Fibroblast of skin of right quadriceps (primary cell): ENCODE data around the gene ZNF574.

Experiments used
- DNase-seq: peaks from one replicate; pipeline ENCODE4 v3.0.0-alpha.2; 2013

The ZNF574 gene

GRCh38 chr19:42057846-42058245 lies 18.1 kb upstream of the ZNF574 start:
- DNase-seq, result no peak

GRCh38 chr19:42059196-42059595 lies 16.8 kb upstream of the ZNF574 start:
- no peak for DNase-seq

DNA sequence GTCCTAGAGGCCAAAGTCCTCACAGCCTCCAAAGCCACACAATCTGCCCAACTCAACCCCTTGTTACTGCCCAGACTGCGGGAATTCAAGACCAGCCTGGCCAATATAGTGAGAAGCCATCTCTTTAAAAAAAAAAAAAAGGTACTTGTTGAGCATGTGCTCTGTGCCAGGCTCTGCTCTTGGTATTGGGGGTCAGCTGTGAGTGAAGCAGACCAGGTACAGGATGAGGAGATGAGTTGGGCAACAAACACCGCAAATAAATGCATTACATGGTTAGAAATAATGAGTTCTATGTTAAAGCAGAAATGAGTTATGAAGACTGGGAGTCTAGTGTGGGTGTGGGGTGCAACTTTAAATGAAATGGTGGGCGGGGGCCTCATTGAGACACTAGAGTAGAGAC lies 15.8 kb upstream of the ZNF574 start:
- no peak for DNase-seq

DNA sequence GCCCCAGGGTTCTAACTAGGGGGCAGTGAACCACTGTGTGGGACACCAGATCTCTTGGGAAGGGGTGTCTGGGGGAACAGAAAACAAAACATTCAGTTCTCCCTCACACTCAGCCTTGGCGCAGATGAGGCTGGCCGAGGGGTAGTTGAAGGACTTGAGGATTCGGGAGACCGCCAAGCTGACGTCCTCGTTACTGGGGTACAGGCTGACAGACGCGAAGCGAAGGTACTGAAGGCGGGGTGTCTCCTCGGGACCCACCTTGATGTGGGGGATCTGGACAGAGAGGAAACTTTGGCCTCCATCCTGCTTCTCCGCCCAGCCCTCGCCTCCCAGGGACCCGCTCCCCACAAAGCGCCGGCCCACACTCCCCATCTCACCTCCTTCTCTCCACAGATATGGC lies 13.6 kb upstream of the ZNF574 start:
- DNase-seq, result no peak

- DNase-seq, result no peak
Observed at GRCh38 chr19:42064432-42064831, 11.5 kb upstream of the ZNF574 start.

- DNase-seq, result no peak
Observed at GRCh38 chr19:42065051-42065450, 10.9 kb upstream of the ZNF574 start.

- no peak for DNase-seq
Observed at GRCh38 chr19:42065511-42065910, 10.5 kb upstream of the ZNF574 start.

DNA sequence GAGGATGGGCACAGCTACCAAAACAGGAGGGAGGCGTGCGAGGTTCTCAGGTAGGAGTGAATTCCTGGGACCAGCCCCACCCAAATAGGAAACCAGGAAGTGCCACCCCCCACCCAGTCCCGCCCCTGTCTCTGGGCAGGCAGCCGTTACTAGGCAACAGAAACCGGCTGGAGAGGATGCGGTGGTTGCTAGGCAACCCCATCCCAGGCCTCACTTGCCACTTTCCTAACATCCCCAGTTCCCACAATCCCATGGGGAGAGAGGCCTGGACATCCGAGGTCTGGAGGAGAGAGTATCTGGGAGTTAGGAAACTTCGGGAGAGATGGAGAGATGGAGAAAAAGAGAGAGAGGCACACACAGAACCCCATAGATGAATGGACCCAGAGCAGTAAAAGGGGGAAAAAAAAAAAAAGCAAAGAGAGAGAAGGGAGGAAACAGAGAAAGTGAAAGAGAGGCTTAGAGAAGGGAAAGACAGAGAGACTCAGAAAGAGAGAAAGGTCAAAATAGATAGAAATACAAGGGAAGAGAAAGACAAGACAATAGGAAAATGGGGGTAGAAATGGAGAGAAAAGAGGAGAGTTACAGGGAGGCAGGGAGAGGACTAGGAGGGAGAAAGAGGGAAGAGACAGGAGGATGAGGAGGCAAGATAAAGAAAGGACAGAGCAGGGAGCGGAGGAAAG lies 9.8 kb upstream of the ZNF574 start:
- peak; percentile 28 for DNase-seq

DNA sequence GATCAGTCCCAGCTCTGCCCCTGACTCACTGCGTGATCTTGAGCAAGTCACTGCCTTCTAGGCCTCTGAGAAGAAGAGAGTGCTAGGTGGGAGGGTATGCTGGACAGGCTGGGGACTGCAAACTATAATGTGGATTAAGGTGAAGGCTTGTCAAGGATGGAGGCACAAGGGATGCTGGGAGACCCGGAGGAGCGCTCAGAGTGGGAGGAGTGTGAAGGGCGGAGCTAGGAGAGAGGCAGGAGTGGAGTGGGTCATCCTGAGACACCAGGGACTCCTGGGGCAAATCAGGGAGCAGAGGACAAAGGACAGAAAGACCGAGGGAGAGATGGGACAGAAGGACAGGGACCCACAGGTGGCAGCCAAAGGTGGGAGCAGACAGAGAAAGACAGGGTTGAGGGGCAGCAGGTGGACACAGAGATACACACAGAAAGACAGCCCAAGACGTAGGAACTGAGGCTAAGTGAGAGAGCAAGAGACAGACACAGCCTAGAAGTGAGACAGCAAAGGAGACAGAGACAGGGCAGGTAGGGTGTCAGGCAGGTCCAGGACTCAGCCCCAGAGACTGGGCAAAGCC lies 8.6 kb upstream of the ZNF574 start:
- DNase-seq, result no peak

GRCh38 chr19:42068361-42068755 lies 7.6 kb upstream of the ZNF574 start:
- DNase-seq, result no peak

DNA sequence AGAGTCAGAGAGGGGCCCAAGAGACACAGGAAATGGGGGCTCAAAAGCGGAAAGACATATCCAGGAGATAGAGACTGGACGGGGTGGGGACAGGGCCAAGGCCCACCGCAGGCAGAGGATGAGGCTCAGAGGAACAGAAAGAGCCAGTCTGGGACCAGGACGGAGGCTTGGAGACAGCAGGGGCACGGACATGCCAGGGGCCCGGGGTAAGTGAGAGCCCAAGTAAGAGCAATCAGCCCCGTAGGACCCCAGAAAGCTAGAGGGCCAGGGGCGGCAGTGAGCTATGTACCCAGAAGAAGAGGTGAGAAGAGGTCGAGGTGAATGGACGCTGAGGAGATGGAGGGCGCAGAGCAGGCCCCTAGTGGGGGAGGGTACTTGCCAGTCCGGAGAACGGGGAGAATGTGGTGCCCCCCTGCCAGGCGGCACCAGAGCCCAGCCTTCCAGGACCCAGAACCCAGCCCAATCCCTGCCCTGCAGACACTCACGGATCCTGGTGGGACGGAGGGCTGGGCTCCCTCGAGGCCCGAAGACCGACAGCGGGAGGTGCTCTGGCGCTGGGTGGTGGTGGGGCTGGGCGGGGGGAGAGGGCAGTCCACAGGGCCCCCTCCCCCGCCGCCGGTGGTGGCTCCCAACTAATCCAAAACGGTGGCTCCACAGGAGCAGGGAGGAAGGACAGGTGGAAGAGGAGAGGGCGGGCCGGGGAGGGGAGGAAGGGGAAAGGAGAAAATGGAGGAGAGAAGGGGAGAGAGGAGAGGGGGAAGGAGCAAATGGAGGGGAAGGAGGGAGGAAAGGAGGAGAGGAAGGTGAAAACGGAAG lies 7.0 kb upstream of the ZNF574 start:
- DNase-seq, result no peak

- DNase-seq, result no peak
Observed at GRCh38 chr19:42069619-42070351, 6.2 kb upstream of the ZNF574 start, which contains the start of gene GRIK5. GRIK5 (minus strand) TSS chr19:42070206; CDS start chr19:42065770, 4,436 bp downstream.

DNA sequence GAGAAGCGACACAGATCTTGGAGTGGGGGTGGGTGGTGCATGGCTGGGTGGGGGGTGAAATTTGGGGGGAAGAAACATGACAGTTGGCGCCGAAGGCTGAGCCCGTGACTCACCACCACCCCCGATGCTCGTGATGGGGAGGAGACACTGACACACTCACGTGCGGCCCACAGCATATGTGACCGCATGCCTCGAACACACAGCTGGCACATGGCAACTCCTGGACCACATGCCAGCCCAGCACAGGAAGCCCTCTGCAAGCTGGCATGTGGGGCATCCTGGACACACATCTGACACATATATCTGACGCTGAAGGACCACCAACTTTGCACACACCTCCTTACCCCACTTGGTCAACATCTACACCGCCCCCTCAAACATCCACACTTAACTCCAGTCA lies 4.7 kb upstream of the ZNF574 start:
- DNase-seq, result no peak

GRCh38 chr19:42074513-42075363 lies 1.2 kb upstream of the ZNF574 start:
- DNase-seq, result no peak

- no peak for DNase-seq
Observed at GRCh38 chr19:42075364-42075615, 676 bp upstream of the ZNF574 start.

DNA sequence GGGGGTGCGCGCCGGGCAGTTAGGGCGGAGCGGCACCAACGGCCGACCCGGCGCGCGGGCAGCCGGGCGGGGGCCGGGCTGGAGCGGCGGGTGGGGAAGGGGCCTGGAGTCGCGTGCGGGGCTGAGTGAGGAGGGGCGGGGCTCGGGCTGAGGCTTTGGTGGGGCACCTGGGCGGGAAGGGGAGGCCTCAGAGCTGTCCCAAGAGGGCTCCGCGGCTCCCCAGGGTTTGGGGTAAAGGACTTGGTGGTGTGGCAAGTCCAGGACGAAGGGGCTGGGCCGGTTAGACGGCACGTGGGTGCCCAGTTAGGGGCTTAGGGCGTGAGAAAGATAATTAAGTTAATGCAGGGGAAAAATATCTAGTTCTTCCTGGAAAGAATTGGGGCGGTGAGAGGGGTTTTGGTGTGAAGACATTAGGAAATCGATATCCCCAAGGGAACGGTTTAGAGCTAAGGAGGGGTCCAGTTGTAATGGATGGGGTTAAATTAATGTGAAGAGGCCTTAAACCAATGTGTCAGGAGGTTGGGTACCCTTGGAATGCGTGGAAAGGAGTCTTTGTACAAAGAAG lies 496 bp downstream of the ZNF574 start:
- DNase-seq, result no peak

DNA sequence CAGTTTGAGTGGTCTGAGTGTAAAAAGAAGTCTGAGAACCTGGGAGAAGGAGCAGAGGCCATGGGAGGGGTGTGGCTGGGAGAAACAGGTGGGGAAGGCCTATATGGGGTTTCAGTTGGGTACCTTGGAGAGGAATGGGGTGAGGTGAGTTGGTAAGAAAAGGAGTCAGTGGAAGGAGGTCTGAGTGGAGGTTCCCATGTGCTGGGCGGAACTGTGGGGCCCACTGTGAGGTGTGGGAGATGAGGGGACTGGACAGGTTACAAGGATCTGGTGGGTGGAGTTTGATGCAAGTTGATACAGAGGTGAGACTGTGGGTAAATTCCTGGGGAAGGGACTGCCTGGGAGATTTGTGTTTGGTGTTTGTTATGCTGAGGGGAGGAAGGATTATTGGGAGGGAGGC lies 2.1 kb downstream of the ZNF574 start:
- DNase-seq, result no peak

GRCh38 chr19:42078538-42079275 lies 2.7 kb downstream of the ZNF574 start:
- DNase-seq, result no peak

GRCh38 chr19:42079276-42079669 lies 3.3 kb downstream of the ZNF574 start:
- no peak for DNase-seq

- no peak for DNase-seq
Observed at GRCh38 chr19:42079886-42080763, 4.2 kb downstream of the ZNF574 start.
